Transverse colon (tissue), 4 donors: Measurements from ENCODE around the gene POR.

Experiments used
- CTCF ChIP-seq, 5 experiments: fragments of 200-600 bp in 3 of 5; fragments of 450-650 bp in 2 of 5; sonication (generic) in 3 of 5; IDR thresholded peaks; 1 replicate in 2 of 5; 2 replicates in 3 of 5; pipeline ENCODE4 v1.5.1; 2016 to 2017; ENCODE audit warnings: antibody characterized with exemption in 5 of 5, inconsistent platforms in 3 of 5, mild to moderate bottlenecking in 2 of 5, moderate library complexity in 1 of 5
- EP300 ChIP-seq: sonication (generic); formaldehyde crosslinking; IDR thresholded peaks from one replicate; pipeline ENCODE4 v1.6.1; 2017; ENCODE audit warnings: antibody characterized with exemption, low read depth
- POLR2A ChIP-seq: fragments of 450-650 bp; IDR thresholded peaks from one replicate; pipeline ENCODE4 v1.6.1; 2016; ENCODE audit warnings: antibody characterized with exemption, mild to moderate bottlenecking, moderate library complexity
- POLR2AphosphoS5 ChIP-seq, 3 donors: sonication (generic); formaldehyde crosslinking; IDR thresholded peaks; one replicate each; pipeline ENCODE4 v1.6.1; 2016; ENCODE audit warnings: antibody characterized with exemption in 3 of 3

DNA sequence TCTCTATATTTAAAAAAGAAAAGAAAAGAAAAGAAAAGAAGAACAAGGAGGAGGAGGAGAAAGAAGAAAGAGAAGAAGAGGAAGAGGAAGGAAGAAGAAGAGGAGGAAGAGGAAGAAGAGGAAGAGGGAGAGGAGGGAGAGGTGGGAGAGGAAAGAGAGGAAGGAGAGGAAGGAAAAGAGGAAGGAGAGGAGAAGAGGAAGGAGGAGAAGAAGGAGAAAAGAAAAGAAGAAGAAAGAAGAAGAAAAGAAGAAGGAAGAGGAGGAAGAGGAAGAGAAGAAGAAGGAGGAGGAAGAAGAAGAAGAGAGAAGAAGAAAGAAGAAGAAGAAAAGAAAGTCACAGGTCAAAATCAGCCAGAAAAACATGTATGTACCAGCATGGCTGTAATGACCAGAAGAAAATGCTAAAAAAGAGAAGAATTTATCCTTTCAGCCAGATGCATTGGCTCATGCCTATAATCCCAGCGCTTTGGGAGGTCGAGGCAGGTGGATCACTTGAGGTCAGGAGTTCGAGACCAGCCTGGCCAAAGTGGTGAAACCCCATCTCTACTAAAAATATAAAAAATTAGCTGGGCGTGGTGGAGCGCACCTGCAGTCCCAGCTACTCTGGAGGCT lies 5.3 kb upstream of the POR start:
- TF ChIP-seq CTCF (IDR thresholded peaks at IDR 0.05) (no peak), POLR2A (no peak), POLR2AphosphoS5 (IDR thresholded peaks at IDR 0.05) (no peak), EP300 (no peak)
